ENCODE data around the gene CST7.

The CST7 gene

DNA sequence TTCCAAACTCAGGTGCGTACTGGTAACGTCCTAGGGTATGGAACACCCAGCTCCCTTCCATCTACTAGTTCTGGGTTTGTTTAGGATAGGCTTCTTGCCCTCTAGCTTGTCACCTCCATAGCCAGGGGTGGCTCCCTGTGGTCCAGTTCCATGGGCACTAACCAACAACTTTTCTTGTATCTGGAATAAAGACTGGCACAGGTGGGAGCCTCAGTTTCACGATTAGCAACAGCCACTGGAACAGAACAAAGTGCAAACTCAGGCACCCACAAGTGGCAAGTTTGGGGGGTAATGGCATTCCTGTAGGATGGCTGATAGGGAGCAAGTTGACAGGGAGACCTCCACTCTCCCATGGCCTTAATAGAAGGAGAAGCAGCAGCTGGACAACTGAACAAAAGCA lies 49.1 kb downstream of the CST7 start:
- no peaks in the 10 kb centered on the region for H3K27me3 ChIP-seq (ENCODE audit: insufficient read depth, poor library complexity, severe bottlenecking)
- TF ChIP-seq POLR2AphosphoS5 (IDR thresholded peaks at IDR 0.05; ENCODE audit: low read depth) (no peak), GABPA (IDR thresholded peaks at IDR 0.05; ENCODE audit: low read depth) (no peak), SPI1 (IDR thresholded peaks at IDR 0.05; ENCODE audit: borderline replicate concordance, low read depth) (no peak)
- TF ChIP-seq, protein P1, sequence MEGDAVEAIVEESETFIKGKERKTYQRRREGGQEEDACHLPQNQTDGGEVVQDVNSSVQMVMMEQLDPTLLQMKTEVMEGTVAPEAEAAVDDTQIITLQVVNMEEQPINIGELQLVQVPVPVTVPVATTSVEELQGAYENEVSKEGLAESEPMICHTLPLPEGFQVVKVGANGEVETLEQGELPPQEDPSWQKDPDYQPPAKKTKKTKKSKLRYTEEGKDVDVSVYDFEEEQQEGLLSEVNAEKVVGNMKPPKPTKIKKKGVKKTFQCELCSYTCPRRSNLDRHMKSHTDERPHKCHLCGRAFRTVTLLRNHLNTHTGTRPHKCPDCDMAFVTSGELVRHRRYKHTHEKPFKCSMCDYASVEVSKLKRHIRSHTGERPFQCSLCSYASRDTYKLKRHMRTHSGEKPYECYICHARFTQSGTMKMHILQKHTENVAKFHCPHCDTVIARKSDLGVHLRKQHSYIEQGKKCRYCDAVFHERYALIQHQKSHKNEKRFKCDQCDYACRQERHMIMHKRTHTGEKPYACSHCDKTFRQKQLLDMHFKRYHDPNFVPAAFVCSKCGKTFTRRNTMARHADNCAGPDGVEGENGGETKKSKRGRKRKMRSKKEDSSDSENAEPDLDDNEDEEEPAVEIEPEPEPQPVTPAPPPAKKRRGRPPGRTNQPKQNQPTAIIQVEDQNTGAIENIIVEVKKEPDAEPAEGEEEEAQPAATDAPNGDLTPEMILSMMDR (IDR thresholded peaks at IDR 0.05; ENCODE audit: insufficient read depth, low read length): no peak
- TF ChIP-seq, protein P2, sequence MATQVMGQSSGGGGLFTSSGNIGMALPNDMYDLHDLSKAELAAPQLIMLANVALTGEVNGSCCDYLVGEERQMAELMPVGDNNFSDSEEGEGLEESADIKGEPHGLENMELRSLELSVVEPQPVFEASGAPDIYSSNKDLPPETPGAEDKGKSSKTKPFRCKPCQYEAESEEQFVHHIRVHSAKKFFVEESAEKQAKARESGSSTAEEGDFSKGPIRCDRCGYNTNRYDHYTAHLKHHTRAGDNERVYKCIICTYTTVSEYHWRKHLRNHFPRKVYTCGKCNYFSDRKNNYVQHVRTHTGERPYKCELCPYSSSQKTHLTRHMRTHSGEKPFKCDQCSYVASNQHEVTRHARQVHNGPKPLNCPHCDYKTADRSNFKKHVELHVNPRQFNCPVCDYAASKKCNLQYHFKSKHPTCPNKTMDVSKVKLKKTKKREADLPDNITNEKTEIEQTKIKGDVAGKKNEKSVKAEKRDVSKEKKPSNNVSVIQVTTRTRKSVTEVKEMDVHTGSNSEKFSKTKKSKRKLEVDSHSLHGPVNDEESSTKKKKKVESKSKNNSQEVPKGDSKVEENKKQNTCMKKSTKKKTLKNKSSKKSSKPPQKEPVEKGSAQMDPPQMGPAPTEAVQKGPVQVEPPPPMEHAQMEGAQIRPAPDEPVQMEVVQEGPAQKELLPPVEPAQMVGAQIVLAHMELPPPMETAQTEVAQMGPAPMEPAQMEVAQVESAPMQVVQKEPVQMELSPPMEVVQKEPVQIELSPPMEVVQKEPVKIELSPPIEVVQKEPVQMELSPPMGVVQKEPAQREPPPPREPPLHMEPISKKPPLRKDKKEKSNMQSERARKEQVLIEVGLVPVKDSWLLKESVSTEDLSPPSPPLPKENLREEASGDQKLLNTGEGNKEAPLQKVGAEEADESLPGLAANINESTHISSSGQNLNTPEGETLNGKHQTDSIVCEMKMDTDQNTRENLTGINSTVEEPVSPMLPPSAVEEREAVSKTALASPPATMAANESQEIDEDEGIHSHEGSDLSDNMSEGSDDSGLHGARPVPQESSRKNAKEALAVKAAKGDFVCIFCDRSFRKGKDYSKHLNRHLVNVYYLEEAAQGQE (IDR thresholded peaks at IDR 0.05; ENCODE audit: insufficient replicate concordance, low read depth): no peak
- H3K4me3 ChIP-seq (replicated peaks; ENCODE audit: insufficient read depth, low read length): no peak overlapping the region
- DNase-seq (ENCODE audit: low read depth in 1 of 2, low spot score in 1 of 2): no peak
- no peak overlapping the region for H3K27ac ChIP-seq (replicated peaks)

DNA sequence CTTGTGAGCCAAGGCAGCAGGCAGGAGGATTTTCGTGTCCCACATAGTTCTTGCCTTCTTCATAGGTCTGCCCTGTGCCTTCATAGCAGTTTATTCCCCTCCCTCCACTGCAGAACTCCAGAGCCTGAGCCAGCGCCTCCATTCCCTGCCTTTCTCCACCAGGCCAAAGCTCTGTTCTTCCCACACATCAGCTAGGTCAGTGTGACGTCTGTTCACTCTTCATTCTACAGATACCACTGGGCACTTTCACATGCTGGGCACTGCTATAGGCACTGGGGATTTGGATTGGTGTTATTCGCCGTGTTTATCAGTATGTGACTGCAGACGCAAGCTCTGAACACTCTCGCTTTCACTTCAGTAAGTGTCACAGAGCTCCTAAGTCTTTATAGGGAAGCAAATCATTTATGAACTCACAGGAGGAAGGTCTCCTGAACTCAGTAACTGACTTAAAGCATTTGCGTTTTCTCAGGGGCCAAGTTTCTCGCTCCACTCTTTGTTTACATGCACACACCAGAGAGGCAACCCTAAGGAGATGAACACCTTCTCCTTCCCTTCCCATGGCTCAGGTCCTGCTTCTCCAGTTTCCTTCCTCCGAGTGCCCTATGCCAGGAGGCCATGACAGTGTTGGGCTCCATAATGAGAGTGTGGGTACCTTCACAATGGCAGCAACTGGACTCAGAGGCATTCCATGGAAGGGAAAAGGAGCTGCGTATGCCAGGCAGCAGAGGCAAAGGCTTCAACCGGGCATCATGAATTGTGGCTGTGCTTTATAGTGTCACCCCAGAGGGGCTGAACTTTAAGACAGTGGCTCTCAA lies 49.8 kb downstream of the CST7 start:
- TF ChIP-seq GABPA (IDR thresholded peaks at IDR 0.05; ENCODE audit: low read depth) (no peak), POLR2AphosphoS5 (IDR thresholded peaks at IDR 0.05; ENCODE audit: low read depth) (no peak), SPI1 (IDR thresholded peaks at IDR 0.05; ENCODE audit: borderline replicate concordance, low read depth) (no peak)
- TF ChIP-seq, protein P2 (IDR thresholded peaks at IDR 0.05; ENCODE audit: insufficient replicate concordance, low read depth): no peak
- TF ChIP-seq, protein P1 (IDR thresholded peaks at IDR 0.05; ENCODE audit: insufficient read depth, low read length): no peak
- no peak for DNase-seq (ENCODE audit: low read depth in 1 of 2, low spot score in 1 of 2)
- Histone ChIP-seq H3K27me3 (ENCODE audit: insufficient read depth, poor library complexity, severe bottlenecking) (no peaks in the 10 kb centered on the region), H3K4me3 (replicated peaks; ENCODE audit: insufficient read depth, low read length) (no peak overlapping the region), H3K27ac (replicated peaks) (no peak overlapping the region)

DNA sequence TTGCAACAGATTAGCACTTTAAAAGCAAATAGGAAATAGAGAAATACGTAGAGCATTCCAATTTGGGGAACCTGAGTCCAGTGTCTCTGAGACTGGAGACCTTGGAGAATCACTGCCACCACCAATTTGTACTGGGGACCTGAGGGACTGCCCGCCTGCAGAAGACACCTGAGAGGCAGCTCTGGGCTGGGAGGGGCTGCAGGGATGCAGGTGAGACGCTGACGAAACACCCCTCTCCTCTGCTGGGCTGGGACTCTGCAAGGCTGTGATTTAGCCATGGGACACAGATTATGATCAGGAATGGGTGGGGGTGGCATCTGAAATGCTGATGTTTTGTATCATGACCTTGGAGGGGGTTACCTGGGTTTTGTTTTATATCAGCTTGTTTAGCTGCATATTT lies 50.5 kb downstream of the CST7 start:
- Histone ChIP-seq H3K27me3 (ENCODE audit: insufficient read depth, poor library complexity, severe bottlenecking) (no peaks in the 10 kb centered on the region), H3K4me3 (replicated peaks; ENCODE audit: insufficient read depth, low read length) (no peak overlapping the region), H3K27ac (replicated peaks) (no peak overlapping the region)
- TF ChIP-seq, protein P1 (IDR thresholded peaks at IDR 0.05; ENCODE audit: insufficient read depth, low read length): no peak
- TF ChIP-seq GABPA (IDR thresholded peaks at IDR 0.05; ENCODE audit: low read depth): no peak
- no peak for TF ChIP-seq SPI1 (IDR thresholded peaks at IDR 0.05; ENCODE audit: borderline replicate concordance, low read depth)
- TF ChIP-seq, protein P2 (IDR thresholded peaks at IDR 0.05; ENCODE audit: insufficient replicate concordance, low read depth): no peak
- no peak for TF ChIP-seq POLR2AphosphoS5 (IDR thresholded peaks at IDR 0.05; ENCODE audit: low read depth)
- DNase-seq (ENCODE audit: low read depth in 1 of 2, low spot score in 1 of 2): no peak
